ENCODE results near the gene MYADM. TPM values are rescaled to one million over a fixed set of nuclear protein-coding genes. Genes with fewer than 3 reads are reported as not detected.

The MYADM gene
- total and polyA plus RNA-seq, 2 of the 13 experiments (the other 11 are each of a cell fraction or from before 2014, with no cell fraction given) = 19.9 to 38.1 TPM

DNA sequence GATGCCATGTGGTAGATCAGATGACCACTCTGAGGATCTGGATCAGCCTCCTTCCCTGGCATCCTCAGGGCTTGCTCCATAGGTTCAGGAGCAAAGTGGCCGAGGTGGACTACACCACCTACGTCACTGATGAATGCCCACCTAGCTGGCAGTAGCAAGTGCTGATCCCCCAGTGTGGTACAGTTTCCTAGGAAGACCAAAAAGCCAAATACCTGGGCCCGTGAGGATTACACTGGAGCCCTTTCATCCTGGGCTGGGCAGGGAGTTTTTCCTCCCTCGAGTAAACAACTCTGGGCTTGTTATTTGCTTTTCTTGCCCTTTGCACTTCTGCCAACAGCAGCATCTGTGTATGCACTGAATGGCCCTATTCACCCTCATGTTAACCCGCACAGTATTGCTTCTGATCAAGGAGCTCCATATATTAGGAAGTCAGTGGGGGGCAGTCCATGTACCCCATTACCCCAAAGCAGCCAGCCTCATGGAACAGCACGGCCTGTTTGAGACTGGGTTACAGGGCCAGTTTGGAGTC, 3.3 kb upstream of the MYADM start (continued):
- TF ChIP-seq, protein P1, sequence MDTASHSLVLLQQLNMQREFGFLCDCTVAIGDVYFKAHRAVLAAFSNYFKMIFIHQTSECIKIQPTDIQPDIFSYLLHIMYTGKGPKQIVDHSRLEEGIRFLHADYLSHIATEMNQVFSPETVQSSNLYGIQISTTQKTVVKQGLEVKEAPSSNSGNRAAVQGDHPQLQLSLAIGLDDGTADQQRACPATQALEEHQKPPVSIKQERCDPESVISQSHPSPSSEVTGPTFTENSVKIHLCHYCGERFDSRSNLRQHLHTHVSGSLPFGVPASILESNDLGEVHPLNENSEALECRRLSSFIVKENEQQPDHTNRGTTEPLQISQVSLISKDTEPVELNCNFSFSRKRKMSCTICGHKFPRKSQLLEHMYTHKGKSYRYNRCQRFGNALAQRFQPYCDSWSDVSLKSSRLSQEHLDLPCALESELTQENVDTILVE (CRISPR knock-in tag; IDR thresholded peaks at IDR 0.05) = peak; percentile 73; the same call in 1 of the 2 replicates
- TF ChIP-seq CAMTA2 (CRISPR knock-in tag; IDR thresholded peaks at IDR 0.05; ENCODE audit: borderline replicate concordance) (no peak), CHD2 (IDR thresholded peaks at IDR 0.05; ENCODE audit: low read depth, low read length) (0 out of 2 replicates have a peak, but pooled peaks have one; percentile 45), CENPX (CRISPR knock-in tag; IDR thresholded peaks at IDR 0.05) (no peak), RFX5 (IDR thresholded peaks at IDR 0.05; ENCODE audit: low read depth, low read length) (no peak), CCDC6 (CRISPR knock-in tag; IDR thresholded peaks at IDR 0.05) (peak; percentile 62; the same call in 1 of the 2 replicates), ZNF207 (IDR thresholded peaks at IDR 0.05; ENCODE audit: borderline replicate concordance) (no peak), ZBTB7A (CRISPR knock-in tag; IDR thresholded peaks at IDR 0.05) (no peak), HOXA3 (CRISPR knock-in tag; IDR thresholded peaks at IDR 0.05) (peak; percentile 79), FLYWCH1 (CRISPR knock-in tag; IDR thresholded peaks at IDR 0.05) (no peak), KDM1A (CRISPR knock-in tag; IDR thresholded peaks at IDR 0.05) (peak; percentile 86; the same call in 1 of the 2 replicates), ASH2L (IDR thresholded peaks at IDR 0.05; ENCODE audit: insufficient read length, low read depth, low read length) (peak; percentile 77), SP1 (IDR thresholded peaks at IDR 0.05) (no peak), SP1 (CRISPR knock-in tag; IDR thresholded peaks at IDR 0.05) (peak; percentile 35; the same call in 1 of the 2 replicates), HHEX (CRISPR knock-in tag; IDR thresholded peaks at IDR 0.05) (peak; percentile 85), ZNF34 (CRISPR knock-in tag; IDR thresholded peaks at IDR 0.05; ENCODE audit: borderline replicate concordance) (peak; percentile 46; the same call in 1 of the 2 replicates), ZNF569 (CRISPR knock-in tag; IDR thresholded peaks at IDR 0.05; ENCODE audit: borderline replicate concordance) (no peak), ZNF558 (CRISPR knock-in tag; IDR thresholded peaks at IDR 0.05; ENCODE audit: borderline replicate concordance) (no peak), SCMH1 (CRISPR knock-in tag; IDR thresholded peaks at IDR 0.05; ENCODE audit: borderline replicate concordance) (no peak)
- TF ChIP-seq, protein P2, sequence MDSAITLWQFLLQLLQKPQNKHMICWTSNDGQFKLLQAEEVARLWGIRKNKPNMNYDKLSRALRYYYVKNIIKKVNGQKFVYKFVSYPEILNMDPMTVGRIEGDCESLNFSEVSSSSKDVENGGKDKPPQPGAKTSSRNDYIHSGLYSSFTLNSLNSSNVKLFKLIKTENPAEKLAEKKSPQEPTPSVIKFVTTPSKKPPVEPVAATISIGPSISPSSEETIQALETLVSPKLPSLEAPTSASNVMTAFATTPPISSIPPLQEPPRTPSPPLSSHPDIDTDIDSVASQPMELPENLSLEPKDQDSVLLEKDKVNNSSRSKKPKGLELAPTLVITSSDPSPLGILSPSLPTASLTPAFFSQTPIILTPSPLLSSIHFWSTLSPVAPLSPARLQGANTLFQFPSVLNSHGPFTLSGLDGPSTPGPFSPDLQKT (CRISPR knock-in tag; IDR thresholded peaks at IDR 0.05; ENCODE audit: borderline replicate concordance) = no peak
- TF ChIP-seq, protein P3, sequence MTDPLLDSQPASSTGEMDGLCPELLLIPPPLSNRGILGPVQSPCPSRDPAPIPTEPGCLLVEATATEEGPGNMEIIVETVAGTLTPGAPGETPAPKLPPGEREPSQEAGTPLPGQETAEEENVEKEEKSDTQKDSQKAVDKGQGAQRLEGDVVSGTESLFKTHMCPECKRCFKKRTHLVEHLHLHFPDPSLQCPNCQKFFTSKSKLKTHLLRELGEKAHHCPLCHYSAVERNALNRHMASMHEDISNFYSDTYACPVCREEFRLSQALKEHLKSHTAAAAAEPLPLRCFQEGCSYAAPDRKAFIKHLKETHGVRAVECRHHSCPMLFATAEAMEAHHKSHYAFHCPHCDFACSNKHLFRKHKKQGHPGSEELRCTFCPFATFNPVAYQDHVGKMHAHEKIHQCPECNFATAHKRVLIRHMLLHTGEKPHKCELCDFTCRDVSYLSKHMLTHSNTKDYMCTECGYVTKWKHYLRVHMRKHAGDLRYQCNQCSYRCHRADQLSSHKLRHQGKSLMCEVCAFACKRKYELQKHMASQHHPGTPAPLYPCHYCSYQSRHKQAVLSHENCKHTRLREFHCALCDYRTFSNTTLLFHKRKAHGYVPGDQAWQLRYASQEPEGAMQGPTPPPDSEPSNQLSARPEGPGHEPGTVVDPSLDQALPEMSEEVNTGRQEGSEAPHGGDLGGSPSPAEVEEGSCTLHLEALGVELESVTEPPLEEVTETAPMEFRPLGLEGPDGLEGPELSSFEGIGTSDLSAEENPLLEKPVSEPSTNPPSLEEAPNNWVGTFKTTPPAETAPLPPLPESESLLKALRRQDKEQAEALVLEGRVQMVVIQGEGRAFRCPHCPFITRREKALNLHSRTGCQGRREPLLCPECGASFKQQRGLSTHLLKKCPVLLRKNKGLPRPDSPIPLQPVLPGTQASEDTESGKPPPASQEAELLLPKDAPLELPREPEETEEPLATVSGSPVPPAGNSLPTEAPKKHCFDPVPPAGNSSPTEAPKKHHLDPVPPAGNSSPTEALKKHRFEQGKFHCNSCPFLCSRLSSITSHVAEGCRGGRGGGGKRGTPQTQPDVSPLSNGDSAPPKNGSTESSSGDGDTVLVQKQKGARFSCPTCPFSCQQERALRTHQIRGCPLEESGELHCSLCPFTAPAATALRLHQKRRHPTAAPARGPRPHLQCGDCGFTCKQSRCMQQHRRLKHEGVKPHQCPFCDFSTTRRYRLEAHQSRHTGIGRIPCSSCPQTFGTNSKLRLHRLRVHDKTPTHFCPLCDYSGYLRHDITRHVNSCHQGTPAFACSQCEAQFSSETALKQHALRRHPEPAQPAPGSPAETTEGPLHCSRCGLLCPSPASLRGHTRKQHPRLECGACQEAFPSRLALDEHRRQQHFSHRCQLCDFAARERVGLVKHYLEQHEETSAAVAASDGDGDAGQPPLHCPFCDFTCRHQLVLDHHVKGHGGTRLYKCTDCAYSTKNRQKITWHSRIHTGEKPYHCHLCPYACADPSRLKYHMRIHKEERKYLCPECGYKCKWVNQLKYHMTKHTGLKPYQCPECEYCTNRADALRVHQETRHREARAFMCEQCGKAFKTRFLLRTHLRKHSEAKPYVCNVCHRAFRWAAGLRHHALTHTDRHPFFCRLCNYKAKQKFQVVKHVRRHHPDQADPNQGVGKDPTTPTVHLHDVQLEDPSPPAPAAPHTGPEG (CRISPR knock-in tag; IDR thresholded peaks at IDR 0.05) = no peak
- TF ChIP-seq, protein P4, sequence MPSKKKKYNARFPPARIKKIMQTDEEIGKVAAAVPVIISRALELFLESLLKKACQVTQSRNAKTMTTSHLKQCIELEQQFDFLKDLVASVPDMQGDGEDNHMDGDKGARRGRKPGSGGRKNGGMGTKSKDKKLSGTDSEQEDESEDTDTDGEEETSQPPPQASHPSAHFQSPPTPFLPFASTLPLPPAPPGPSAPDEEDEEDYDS (CRISPR knock-in tag; IDR thresholded peaks at IDR 0.05) = peak; percentile 78

Measured in HepG2 (cell line).